ENCODE data around the gene CAMSAP3. TPM values are rescaled to one million over a fixed set of nuclear protein-coding genes. Genes with fewer than 3 reads are reported as not detected.

Gene CAMSAP3
- total RNA-seq, 4 donors from 2014 or later, result 9.0 to 25.4 (median 14.2) TPM

DNA sequence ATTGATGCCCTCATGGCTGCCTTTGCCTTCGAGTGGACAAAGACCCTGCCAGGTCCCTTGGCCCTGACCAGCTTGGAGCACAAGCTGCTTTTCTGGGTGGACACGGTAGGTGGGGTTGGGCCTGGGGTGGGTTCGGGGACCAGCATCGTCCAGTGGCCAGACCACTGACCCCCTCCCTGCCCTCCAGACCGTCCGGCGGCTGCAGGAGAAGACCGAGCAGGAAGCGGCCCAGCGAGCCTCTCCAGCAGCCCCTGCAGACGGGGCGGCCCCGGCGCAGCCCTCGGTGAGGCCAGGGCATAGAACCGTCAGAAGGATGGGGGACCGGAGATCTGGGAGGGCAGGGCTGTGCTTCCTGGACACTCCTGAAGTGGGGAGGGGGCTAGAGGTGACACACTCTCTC, 10.6 kb downstream of the CAMSAP3 start:
- TF ChIP-seq POLR2A (IDR thresholded peaks at IDR 0.05), result no peak
- TF ChIP-seq, protein P1, sequence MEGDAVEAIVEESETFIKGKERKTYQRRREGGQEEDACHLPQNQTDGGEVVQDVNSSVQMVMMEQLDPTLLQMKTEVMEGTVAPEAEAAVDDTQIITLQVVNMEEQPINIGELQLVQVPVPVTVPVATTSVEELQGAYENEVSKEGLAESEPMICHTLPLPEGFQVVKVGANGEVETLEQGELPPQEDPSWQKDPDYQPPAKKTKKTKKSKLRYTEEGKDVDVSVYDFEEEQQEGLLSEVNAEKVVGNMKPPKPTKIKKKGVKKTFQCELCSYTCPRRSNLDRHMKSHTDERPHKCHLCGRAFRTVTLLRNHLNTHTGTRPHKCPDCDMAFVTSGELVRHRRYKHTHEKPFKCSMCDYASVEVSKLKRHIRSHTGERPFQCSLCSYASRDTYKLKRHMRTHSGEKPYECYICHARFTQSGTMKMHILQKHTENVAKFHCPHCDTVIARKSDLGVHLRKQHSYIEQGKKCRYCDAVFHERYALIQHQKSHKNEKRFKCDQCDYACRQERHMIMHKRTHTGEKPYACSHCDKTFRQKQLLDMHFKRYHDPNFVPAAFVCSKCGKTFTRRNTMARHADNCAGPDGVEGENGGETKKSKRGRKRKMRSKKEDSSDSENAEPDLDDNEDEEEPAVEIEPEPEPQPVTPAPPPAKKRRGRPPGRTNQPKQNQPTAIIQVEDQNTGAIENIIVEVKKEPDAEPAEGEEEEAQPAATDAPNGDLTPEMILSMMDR (IDR thresholded peaks at IDR 0.05), result no peak
- DNase-seq, result no peak
- Histone ChIP-seq H3K4me1 (peaks cover 16 to 19% of the 10 kb centered on the region in 2 donors), H3K36me3 (no peaks in the 10 kb centered on the region), H3K4me3 (replicated peaks in 1 of 3) (no peak overlapping the region), H3K27ac (no peak overlapping the region), H3K9me3 (no peaks in the 10 kb centered on the region), H3K27me3 (no peaks in the 10 kb centered on the region)
- WGBS, 2 donors, result 86 to 92% methylated on average over 10 to 12 of the region's 17 CpGs
- intact Hi-C loops (cut with DNase I), result no loop called here

DNA sequence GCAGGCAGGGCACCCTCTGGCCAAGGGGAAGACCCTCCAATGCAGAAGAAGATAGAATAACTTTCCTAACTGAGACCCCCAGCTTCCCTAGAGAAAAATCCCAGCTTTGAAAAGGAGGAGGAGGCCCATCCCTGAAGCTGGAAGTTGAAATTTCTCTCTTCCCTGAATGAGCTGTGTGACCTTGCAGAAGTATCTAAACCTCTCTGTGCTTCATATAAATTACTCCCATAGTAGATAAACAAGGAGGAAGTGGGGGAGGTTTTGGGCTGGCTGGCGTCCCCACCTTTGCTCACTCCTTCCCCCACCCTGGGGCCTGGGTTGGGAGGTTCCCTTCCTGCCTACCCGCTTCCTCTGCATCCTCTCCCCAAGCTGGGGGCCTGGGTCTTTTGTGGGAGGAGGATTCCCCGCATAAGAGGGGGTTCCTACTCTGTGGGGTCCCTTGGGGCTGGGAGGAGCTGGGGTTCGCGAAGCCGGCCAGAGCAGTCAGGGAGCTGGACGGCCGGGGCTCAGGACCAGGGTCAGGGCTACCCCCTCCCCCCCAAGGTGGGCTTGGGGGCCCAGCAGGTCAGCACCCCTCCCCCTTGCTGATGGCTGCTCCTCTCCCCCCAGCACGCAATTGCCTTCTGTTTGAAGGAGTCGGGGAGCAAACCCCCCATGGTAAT, 11.7 kb downstream of the CAMSAP3 start:
- WGBS, 2 donors, result 86 to 91% methylated on average over 4 to 8 of the region's 10 CpGs
- H3K27ac ChIP-seq, result no peak overlapping the region
- H3K9me3 ChIP-seq, result no peaks in the 10 kb centered on the region
- peaks cover 15 to 17% of the 10 kb centered on the region in 2 donors for H3K4me1 ChIP-seq
- peaks cover 0 to 5% of the 10 kb centered on the region in 2 donors for H3K36me3 ChIP-seq
- intact Hi-C loops (cut with DNase I), result no loop called here
- no peak overlapping the region for H3K4me3 ChIP-seq (replicated peaks in 1 of 3)
- H3K27me3 ChIP-seq, result no peaks in the 10 kb centered on the region
- DNase-seq, result no peak
- TF ChIP-seq, protein P1 (IDR thresholded peaks at IDR 0.05), result no peak
- no peak for TF ChIP-seq POLR2A (IDR thresholded peaks at IDR 0.05)

DNA sequence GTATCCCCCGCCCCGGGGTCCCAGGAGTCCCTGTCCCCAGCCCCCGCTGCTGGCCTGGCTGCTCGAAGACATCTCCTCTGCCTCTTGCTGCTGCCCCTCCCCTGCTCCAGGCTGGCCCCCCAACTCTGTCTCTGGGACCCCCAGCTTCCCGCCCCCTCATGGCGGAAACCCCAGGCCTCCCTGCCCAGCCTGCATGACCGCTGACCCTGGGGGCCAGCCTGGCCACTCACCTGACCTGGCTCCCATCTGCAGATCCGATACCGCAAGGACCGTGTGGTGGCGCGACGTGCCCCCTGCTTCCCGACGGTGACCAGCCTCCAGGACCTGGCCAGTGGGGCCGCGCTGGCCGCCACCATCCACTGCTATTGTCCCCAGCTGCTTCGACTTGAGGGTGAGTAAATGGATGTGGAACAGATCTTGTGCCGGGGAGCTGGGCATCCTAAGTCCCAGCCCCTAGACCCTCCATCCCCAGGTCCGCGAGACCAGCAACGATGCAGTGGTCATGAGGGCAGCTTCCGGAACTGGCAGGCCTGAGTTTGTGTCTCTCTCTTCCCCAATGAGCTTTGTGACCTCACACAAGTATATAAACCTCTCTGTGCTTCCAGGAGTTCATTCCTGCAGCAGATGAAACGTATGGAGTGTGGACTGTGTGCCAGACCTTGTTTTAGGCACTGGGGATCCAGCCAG, 12.4 kb downstream of the CAMSAP3 start:
- H3K9me3 ChIP-seq, result no peaks in the 10 kb centered on the region
- peaks cover 0 to 5% of the 10 kb centered on the region in 2 donors for H3K36me3 ChIP-seq
- TF ChIP-seq, protein P1 (IDR thresholded peaks at IDR 0.05), result no peak
- TF ChIP-seq POLR2A (IDR thresholded peaks at IDR 0.05), result no peak
- intact Hi-C loops (cut with DNase I), result no loop called here
- peaks cover 10 to 12% of the 10 kb centered on the region in 2 donors for H3K4me1 ChIP-seq
- no peak overlapping the region for H3K27ac ChIP-seq
- no peak overlapping the region for H3K4me3 ChIP-seq (replicated peaks in 1 of 3)
- H3K27me3 ChIP-seq, result no peaks in the 10 kb centered on the region
- 90% methylated on average over 18 to 20 of the region's 25 CpGs for WGBS, 2 donors
- DNase-seq, result no peak

DNA sequence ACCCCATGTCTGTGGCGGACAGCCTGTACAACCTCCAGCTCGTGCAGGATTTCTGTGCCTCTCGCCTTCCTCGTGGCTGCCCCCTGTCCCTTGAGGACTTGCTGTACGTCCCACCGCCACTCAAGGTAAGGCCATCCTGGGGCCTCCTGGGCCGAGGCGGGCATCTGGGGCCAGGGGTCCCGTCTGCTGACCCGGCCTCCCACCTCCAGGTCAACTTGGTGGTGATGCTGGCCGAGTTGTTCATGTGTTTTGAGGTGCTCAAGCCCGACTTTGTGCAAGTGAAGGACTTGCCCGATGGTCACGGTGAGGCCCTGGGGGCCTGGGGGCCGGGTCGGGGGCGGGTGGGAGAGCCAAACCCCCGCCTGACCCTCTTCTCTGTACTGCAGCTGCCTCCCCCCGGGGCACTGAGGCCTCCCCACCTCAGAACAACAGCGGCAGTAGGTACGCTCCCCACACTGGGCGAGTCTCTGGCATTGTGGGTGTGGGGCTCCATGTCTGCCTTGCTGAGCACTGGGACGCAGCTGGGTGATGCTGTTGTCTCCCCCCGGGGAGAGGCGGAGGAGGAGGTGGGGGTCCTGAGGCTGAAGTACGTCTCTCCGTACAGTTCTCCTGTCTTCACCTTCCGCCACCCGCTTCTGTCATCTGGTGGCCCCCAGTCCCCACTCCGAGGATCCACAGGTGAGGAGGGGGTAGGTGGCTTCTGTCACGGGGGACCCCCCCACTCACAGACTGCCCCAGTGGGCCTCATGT, 15.0 kb downstream of the CAMSAP3 start:
- intact Hi-C loops (cut with DNase I), result no loop called here
- H3K4me3 ChIP-seq (replicated peaks in 1 of 3), result no peak overlapping the region
- no peaks in the 10 kb centered on the region for H3K27me3 ChIP-seq
- H3K27ac ChIP-seq, result no peak overlapping the region
- 89% methylated on average over 21 to 24 of the region's 31 CpGs for WGBS, 2 donors
- no peak for TF ChIP-seq POLR2A (IDR thresholded peaks at IDR 0.05)
- TF ChIP-seq, protein P1 (IDR thresholded peaks at IDR 0.05), result no peak
- no peak for DNase-seq
- no peaks in the 10 kb centered on the region for H3K9me3 ChIP-seq
- peaks cover 4 to 6% of the 10 kb centered on the region in 2 donors for H3K4me1 ChIP-seq
- peaks cover 0 to 5% of the 10 kb centered on the region in 2 donors for H3K36me3 ChIP-seq
